Limb (tissue), 2 donors: Measurements from ENCODE around the gene HEATR9.

Experiments
- DNase-seq, 2 donors: peaks; one replicate each; pipeline ENCODE4 v3.0.0-alpha.2; 2016; ENCODE audit errors: extremely low spot score in 2 of 2

Gene HEATR9

DNA sequence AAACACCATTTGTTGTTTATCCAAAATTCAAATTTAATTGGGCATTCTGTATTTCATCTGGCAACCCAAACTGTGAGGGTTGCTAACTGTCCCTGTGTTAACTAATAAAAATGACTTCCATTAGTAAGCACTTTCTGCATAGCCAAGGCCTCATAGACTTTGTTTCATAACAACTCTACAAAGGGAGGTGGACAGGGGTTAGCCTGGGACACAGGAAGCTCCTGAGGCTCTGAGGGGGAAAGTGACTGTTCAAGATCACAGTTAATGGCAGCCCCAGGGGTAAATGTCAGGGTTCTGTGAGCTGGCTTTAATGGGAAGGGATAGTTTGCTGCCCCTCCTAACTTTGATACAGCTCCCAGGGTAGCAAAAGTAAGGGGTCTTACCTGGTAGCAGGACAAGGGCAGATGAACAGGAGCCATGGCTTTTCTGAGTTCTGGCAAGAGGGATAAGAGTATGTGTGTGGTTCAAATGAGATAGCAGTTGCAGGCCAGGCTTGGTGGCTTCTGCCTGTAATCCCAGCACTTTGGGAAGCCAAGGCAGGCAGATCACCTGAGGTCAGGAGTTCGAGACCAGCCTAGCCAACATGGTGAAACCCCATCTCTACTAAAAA, 2.2 kb downstream of the HEATR9 start:
- DNase-seq: no peak

DNA sequence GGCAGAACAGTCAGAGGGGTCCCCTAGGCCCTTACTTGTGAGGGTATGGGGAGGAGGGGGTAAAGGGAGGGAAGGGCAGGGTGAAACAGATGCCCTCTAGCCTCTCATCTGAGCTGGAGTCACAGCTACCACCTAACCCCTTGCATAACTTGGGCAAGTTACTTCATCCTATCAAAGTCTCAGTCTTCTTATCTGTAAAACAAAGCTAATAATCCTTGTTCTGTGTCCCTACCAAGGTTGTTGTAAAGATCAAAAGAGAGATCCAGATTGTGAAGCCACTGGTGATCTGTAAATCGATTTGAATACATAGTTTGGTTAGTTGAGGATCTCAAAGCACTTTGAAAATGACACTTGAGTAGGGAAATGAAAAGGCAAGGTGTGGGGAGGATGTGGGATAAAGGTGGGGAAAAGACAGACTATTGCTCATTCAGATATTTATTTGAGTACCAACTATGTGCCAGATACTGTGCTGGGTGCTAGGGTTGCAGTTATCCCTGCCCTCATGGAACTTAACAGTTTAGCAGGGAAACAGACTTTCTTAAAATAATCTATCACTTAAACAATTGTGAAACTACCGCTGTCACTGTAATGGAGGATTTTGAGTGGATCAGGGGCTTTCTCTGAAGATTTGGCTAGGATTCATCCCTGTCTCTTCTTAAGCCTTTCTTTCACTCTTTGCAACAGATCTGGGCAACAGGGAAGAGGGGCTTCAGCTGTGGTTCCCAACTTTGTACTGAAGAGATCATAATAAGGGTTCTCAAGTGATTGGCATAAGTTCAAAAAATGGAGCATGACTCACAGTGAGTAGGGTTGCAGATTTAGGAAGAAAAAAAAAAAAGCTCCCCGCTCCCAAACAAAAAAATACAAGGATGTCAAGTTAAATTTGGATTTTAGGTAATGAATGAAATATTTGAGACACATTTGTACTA, 3.0 kb downstream of the HEATR9 start:
- no peak for DNase-seq

DNA sequence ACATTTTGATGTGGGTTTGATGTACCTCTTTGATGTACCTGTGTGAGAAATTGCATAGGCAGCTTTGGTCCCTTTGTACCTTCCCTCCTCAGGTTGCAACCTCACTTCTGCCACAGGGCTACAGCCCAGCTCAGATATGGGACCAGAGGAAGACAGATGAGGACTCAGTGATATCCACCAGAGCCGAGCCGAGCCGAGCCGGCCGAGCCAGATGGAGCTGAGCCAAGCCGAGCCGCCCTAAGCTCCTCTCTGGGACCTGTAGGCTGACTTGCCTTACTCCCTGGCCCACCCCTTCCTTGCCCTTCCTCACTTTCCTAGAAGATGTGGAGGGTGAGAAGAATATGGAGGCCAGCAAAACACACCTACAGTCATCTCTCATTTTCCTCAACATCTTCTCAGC, 3.8 kb downstream of the HEATR9 start:
- no peak for DNase-seq

DNA sequence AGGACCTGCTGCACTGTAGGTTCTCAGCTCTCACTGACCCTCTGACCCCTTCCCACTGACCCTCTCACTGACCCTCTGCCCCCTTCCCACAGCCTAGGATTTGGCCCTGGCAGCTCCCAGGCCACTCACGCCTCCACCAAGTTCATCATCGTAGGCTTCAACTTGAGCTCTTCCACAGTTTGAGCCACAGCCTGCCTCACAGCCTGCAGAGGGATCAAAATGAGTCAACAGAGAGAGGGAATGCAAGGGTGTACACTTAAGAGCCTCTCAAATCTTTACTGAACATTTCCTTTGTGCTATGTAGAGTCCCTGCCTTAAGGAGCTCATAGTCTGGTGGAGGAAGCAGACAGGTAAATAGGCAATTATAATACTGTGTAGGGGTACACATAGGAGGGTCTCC, 12.1 kb downstream of the HEATR9 start:
- DNase-seq: no peak

GRCh38 chr17:35855965-35856364, 12.7 kb downstream of the HEATR9 start:
- DNase-seq: no peak

DNA sequence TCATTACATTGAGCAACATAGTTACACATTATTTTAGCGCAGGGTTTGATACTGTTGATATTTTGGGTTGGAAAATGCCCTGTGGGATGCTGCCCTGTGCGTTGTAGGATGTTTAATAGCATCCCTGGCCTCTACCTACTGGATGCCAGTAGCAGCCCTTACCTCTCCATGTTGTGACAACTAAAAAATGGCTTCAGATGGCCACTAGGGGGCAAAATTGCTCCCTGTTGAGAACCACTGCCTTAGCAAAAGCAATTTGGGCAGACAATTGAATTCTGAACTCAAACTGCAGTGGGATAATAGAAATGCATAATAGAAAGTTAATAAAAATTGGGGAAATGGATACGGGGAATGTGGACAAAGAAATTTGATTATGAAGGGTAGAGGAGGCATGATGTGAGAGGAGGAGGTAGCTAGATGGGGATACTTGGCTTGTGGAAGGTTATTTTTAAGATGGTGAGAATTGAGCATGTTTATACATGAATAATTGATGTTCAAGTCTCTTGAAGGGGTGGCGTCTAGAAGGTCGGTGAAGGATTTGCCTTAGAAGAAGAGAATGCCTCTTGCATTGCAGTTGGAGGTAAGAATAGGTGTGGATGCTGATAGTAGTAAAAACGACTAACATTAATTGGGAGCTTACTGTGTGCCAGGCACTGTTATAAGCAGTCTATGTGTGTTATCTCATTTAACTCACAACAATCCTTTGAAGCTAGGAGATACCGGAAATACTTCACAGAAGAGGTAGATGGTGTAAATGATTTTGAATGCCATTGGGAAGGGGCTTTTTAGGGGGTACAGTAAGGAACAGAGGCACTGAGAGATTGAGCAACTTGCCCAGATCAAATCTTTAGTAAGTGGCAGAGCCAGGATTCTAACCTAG, 19.0 kb downstream of the HEATR9 start:
- peak; percentile 39 to 52 for DNase-seq

DNA sequence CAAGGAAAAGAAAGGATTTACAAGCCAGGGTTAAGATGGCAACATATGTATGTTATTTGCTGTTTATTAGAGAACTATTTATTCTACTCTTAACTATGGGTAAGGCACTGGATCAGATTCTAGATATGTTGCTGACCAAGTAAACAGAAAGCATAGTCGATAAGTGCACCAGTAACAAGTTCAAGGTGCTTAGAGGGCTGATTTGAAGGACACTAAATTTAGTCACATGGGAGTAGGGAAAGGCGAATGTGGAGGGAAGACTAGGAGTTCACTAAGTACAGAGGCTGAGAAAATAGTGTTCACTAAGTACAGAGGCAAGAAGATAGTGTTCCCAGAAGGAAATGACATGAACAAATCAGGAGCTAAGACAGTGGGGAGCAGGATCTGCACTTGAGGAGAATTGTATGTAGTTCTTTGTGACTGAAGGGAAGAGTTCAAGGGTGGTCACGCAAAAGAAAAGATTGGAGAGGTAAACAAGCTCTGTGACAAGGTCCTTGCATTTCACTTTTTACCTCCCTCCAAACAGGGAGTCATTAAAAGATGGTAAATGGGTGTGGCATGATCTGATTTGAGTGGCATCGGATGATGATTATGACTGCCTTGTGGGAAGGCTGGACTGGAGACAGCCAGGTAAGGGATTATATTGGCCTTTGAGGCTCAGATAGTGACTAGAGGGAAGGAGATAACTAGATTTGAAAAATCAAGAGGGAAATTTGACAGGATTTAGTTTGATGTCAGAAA, 20.9 kb downstream of the HEATR9 start:
- DNase-seq: no peak

GRCh38 chr17:35847006-35847405, 21.7 kb downstream of the HEATR9 start:
- DNase-seq: no peak

GRCh38 chr17:35846055-35846809, 22.5 kb downstream of the HEATR9 start:
- DNase-seq: no peak

GRCh38 chr17:35844547-35844946, 24.1 kb downstream of the HEATR9 start:
- DNase-seq: no peak

DNA sequence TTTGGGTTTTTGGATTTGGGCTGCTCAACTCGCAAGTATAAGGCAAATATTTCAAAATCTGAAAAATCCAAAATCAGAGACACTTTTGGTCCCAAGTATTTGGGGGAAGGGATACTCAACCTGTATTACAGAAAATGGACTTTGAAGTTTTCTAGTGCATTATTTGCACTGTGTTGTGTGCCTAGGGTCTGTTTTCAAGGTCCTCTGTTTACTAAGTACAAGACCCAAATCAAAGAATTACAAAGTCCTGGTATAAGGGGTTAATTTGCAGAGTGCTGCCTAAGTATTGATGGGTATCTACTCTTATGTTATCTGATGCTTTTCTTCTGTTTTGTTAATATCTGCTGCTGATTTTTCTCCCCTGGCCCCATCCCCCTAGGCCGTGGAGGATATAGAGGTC, 25.0 kb downstream of the HEATR9 start:
- no peak for DNase-seq

GRCh38 chr17:35842239-35842638, 26.5 kb downstream of the HEATR9 start:
- DNase-seq: no peak

GRCh38 chr17:35841505-35841904, 27.2 kb downstream of the HEATR9 start:
- DNase-seq: no peak

DNA sequence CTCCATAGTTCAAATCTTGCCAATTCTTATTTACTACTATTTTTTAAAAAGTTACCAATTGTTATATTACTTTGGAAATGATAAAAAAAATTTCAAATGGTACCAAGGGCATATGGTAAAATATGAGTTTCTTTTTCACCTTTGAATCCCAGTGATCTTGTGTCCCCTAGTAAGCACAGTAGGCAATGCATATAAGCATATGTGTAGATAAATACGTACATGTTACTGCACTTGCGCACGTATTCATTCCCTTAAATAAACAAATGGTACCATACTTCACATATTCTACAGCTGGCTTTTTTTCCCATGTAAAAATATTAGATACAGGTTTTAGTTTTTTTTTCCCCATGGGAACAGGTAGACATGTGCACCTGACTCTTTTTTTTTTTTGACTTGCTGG, 27.6 kb downstream of the HEATR9 start:
- DNase-seq: no peak

- DNase-seq: no peak
Observed at GRCh38 chr17:35825206-35825605, 43.5 kb downstream of the HEATR9 start.

DNA sequence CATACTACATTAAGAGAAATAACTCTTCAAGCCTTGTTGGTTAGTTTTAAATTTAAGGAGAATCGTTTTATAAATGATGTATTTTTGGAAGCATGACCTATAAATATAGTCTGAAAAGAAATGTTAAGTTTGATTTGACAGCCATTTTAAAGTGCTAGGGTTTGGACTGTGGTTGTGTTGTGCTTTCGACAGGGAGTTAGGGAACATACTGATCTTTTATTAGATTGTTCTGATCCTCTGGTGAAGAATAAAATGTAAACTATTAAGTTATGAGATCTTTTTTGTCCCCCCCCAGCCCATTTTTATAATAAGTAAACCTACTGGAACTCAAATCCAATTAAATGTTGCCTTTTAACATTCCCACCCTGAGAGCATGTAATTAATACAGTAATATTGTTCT, 47.4 kb downstream of the HEATR9 start:
- DNase-seq: no peak

DNA sequence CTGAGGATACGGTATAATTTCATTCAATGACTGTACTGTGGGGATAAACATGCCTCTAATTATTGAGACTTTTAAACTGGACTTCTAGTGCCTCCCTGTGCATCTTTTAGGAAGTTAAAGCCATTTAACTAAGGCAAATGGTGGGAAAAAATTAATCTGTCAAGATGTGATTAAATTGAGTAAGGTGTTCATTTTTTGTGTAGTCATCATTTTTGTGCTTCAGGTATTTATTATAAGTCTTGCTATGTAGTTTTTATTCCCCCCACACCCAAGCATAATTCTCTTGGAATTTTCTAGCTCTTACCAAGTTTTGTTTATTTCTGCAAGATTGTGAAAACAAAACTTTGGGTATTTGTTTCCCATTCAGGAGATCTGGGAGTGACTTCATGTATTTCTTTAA, 49.2 kb downstream of the HEATR9 start:
- no peak for DNase-seq

DNA sequence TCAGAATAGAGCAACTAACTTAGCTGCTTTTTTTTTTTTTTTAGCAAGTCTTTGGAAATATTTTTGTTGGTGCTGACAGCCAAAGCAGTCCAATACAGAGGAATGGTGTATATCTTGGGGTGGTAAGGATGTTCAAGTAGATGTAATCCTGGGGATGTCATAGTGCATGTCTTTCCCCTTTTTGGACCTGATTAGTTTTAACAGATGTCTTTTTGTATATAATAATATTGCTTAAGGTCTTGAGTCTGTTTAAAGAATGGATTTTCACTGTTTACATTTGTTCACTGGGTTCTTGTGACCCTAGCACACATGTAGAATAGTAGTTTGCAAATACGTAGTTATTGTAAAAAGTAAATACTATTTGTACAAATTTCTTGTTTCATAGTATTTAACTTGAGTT, 51.5 kb downstream of the HEATR9 start:
- DNase-seq: no peak

GRCh38 chr17:35816723-35817122, 52.0 kb downstream of the HEATR9 start:
- no peak for DNase-seq

- no peak for DNase-seq
Observed at GRCh38 chr17:35812456-35812855, 56.2 kb downstream of the HEATR9 start.

GRCh38 chr17:35811759-35812158, 56.9 kb downstream of the HEATR9 start:
- no peak for DNase-seq
